ENCODE data around the gene MATN1.

DNA sequence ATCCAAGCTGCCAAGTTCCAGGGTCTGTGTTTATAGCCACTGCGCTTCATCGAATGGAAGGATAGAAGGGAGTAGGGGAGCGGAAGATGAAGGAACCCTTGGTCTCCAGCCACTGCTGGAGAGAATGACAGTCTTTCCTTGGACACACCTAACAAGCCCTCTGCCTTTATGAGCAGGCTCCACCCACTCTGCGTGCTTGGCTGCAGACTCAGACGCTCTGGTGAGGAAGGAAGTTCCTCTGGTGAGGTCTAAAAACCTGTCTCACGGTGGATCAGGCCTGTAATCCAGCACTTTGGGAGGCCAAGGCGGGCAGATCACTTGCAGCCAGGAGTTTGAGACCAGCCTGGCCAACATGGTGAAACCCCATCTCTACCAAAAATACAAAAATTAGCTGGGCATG lies 55.4 kb downstream of the MATN1 start:
- TF ChIP-seq, protein P1, sequence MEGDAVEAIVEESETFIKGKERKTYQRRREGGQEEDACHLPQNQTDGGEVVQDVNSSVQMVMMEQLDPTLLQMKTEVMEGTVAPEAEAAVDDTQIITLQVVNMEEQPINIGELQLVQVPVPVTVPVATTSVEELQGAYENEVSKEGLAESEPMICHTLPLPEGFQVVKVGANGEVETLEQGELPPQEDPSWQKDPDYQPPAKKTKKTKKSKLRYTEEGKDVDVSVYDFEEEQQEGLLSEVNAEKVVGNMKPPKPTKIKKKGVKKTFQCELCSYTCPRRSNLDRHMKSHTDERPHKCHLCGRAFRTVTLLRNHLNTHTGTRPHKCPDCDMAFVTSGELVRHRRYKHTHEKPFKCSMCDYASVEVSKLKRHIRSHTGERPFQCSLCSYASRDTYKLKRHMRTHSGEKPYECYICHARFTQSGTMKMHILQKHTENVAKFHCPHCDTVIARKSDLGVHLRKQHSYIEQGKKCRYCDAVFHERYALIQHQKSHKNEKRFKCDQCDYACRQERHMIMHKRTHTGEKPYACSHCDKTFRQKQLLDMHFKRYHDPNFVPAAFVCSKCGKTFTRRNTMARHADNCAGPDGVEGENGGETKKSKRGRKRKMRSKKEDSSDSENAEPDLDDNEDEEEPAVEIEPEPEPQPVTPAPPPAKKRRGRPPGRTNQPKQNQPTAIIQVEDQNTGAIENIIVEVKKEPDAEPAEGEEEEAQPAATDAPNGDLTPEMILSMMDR (IDR thresholded peaks at IDR 0.05; ENCODE audit: poor library complexity), result no peak
- TF ChIP-seq EZH2 (IDR thresholded peaks at IDR 0.05; ENCODE audit: borderline replicate concordance) (no peak), EZH2phosphoT487 (IDR thresholded peaks at IDR 0.05; ENCODE audit: low read depth, severe bottlenecking, unreplicated experiment) (no peak)
